ENCODE measurements around the gene SIN3A.

GRCh38 chr15:75454471-75455378 lies 3.2 kb upstream of the SIN3A start:
- TF ChIP-seq, protein P1, sequence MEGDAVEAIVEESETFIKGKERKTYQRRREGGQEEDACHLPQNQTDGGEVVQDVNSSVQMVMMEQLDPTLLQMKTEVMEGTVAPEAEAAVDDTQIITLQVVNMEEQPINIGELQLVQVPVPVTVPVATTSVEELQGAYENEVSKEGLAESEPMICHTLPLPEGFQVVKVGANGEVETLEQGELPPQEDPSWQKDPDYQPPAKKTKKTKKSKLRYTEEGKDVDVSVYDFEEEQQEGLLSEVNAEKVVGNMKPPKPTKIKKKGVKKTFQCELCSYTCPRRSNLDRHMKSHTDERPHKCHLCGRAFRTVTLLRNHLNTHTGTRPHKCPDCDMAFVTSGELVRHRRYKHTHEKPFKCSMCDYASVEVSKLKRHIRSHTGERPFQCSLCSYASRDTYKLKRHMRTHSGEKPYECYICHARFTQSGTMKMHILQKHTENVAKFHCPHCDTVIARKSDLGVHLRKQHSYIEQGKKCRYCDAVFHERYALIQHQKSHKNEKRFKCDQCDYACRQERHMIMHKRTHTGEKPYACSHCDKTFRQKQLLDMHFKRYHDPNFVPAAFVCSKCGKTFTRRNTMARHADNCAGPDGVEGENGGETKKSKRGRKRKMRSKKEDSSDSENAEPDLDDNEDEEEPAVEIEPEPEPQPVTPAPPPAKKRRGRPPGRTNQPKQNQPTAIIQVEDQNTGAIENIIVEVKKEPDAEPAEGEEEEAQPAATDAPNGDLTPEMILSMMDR (conservative IDR thresholded peaks at IDR 0.05; ENCODE audit: low read length) = no peak
- TF ChIP-seq EZH2phosphoT487 (IDR thresholded peaks at IDR 0.05; ENCODE audit: borderline replicate concordance, low read depth, low read length) = no peak

Measured in OCI-LY7 (cell line).